GM19395 (cell line): Measurements from ENCODE around the gene H1-8.

Source experiments
- ATAC-seq: cut with Tn5 transposase; IDR thresholded peaks from one replicate; pipeline ENCODE4 v1.9.1; 2021; ENCODE audit warnings: mild to moderate bottlenecking, moderate library complexity; ENCODE audit not compliant: unreplicated experiment

H1-8 gene

DNA sequence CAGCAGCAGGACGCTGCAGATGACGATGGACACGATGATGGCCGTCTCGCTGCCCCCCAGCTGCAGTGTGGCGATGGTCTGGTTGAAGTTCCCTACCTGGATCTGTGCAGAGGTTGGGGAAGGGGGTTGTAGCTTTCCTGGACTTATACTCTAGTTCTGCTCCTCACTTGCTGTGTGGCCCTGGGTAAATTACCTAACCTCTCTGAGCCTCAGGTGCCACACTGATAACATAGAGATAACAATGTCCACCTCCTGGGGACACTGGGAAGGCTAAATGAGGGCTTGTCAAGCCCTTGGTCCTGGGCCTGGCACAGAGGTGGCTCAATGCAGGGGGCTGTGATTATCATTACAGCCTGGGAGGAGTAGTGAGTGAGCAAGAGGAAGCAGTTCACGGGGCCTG is 26.9 kb downstream of the H1-8 start:
- no peak for ATAC-seq

DNA sequence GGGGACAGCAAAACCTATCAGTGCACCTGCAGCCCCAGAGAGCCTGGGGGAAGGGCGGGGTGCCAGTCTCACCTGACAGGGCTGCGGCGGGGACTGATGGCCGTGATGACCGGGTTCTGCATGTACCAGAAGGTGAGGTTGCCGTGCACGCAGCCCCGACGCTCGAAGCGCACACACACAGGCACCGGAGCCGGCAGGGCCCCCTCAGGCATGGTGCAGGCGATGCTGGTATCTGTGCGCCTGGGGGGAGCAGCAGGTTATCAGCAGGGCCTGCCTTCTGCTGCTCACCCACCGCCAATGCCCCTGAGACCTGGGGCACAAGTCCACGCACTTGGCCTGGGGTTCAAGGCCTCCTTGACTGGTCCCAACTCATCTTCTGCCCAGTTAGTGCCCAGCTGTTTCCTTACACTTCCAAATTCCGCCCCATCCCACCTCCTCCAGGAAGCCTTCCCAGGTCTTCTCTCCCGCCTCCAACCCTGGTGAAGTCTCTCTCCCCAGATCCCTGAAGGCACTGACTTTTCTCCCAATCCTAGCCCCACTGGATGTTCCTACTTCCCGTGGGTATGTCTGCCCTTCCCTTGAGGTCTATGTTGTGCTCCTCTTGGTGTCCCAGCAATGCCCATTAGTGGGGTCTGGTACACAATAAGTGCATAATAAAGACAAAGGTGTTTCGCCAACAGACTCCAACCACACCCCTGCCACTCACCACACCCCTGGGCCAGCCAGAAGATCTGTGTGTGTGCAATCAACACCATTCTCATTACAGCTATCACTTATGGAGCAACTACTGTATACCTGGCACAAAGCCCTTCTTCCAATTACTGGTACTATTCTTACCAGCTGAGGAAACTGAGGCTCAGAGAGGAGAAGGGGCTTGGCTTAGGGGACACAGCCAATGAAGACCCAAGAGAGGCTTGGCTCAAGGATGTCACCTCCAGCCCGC is 28.9 kb downstream of the H1-8 start:
- no peak for ATAC-seq

GRCh38 chr3:129572603-129573002 is 29.6 kb downstream of the H1-8 start:
- no peak for ATAC-seq

- no peak for ATAC-seq
These were observed 30.5 kb downstream of the H1-8 start for GRCh38 chr3:129573493-129573892.

- ATAC-seq, result no peak
These were observed 31.2 kb downstream of the H1-8 start for GRCh38 chr3:129574206-129574605.

GRCh38 chr3:129575233-129575996 is 32.4 kb downstream of the H1-8 start:
- ATAC-seq, result no peak

DNA sequence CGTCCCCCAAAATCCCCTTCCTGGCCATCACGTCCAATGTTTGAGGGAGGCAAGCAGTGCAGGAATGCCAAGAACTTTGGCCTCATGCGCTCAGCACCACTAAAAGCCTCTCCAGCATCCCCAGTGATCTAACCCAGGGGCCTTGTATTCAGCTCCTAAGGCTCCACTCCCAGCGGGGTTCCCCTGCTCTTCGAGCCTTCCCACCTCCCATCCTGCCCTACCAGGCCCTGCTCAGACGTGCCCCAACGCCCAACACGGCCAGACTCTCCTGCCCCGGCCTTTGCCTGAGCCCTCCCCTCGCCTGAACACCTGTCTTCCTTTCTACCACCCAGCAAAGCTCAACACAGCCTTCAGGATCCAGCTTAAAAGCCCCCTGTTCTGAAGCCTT is 33.0 kb downstream of the H1-8 start:
- ATAC-seq, result no peak

- peak; percentile 50 for ATAC-seq
These were observed 33.8 kb downstream of the H1-8 start for GRCh38 chr3:129576514-129577352.

DNA sequence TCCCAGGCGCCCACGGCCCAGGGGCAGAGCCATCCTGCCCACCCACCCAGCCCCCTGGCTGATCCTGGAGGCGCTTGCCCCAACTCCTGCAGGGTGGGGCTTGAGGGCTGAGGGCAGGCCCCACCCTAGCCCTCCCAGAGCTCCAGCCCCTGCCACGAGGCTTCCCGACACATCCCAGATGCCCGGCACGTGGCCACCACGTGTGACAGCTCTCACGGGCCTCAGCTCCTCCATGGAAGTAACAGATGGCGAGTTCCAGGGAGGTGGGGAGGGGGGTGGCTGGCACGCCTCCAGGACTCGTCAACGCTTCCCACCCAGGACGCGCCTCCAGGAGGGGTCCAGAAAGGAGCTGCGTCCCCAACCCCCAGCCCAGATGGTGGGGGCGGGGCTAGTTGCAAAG is 34.4 kb downstream of the H1-8 start:
- peak; percentile 20 for ATAC-seq

DNA sequence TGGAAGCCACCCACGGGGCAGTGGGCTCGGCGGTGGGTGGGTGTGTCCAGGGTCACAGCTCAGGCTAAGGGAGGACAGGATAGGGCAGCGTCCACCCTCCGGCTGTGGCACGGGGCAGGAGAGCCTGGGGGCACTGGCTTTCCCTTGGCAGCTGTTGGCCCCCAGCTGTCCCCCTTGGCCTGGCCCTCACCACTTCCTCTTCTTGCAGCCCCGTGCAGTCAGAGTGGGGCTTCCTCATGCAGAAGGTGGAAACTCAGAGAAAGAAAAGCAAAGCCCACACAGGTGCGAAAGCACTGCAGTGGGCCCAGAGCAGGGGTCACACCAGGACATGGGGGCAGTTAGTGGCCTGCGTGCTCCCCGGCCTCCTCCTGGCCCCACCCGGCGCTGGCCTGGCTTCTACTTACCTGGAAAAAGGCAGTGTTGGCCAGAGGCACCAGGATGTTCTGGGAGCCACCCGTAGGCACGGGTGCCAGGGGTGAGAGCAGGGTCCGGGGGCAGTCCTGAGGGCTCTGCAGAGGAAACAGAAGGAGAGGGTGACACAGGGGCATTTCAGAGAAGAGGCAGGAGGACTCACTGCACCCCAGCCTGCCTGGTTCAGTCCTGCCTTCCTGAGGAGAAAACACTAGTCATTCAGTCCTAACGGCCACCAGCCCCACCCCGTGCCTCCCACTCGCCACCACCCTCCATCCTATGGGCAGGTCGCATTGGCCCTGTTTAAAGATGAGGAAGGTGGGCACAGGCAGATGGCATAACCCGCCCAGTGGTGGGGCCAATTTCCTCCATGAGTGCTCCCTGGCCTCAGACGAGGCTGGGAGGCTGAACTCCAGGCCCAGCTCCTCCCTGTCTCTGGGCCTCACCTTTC is 35.2 kb downstream of the H1-8 start:
- ATAC-seq, result no peak

- ATAC-seq, result no peak
These were observed 37.0 kb downstream of the H1-8 start for GRCh38 chr3:129579991-129580390.

- ATAC-seq, result no peak
These were observed 38.6 kb downstream of the H1-8 start for GRCh38 chr3:129581623-129582022.

GRCh38 chr3:129582799-129583198 is 39.8 kb downstream of the H1-8 start:
- ATAC-seq, result no peak

DNA sequence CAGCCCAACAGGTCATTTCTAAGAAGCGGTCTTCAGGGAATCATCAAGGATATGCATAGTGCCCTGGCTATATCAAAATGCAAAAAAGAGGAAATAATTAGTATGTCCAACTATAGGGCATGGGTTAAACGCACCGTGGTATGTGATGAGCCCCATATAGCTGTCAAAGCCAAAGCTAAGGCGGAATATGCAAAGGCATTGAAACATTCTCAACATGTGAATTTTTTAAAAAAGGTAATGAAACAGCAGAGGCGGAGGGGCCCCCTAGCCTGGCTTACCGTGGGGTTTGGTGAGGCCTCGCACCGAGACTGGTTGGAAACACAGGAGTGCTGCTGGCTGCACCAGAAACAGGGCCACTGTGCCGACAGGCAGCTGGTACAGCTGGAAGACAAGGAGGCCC is 40.3 kb downstream of the H1-8 start:
- no peak for ATAC-seq

DNA sequence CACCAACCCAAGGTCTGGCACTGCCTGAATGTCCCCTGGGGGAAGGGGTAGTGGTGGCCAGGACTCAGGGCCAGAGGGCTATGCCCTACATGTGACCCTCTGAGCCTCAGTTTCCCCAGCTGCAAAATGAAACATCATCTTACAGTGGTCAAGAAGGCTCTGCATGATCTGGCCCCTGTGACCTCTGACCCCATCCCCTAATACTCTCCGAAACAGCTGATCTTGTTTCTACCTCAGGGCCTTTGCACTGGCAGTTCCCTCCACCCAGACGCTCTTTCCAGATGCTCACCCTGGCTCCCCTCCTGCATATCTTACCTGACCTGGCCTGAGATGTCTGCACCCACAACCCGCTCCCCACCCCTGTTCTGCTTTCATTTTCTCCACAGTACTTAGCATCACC is 41.7 kb downstream of the H1-8 start:
- no peak for ATAC-seq

DNA sequence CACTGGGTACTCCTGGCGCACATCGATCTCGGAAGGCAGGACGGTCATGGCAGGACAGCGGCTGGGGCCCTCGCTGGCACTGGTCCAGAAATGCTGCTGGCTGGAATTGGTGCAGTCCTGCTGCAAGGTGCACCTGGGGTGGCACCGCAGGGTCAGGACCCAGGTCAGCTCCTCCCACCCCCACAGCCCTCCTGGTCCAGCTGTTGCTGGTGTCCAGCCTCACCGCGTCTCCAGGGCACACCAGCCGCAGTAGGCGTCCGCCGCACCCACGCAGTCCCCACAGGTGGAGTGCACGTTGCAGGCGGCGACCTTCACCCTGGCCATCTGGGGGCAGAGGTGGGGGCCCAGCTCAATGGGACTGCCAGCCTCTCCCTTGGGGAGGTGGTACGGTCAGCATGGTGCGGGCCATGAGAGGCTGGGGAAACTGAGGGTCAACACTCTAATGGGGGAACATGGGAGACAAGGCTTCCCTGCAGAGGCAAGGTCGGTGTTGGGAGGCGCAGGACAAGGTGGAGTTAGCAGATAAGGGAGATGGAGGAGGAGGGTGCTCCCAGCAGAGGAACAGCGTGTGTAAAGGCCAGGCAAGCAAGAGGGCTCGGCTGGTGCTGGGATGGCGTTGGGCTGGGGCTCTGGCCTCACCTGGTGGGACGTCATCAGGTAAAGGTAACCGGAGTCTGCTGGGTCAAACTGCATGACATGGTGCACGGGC is 43.1 kb downstream of the H1-8 start:
- no peak for ATAC-seq

- no peak for ATAC-seq
These were observed 43.9 kb downstream of the H1-8 start for GRCh38 chr3:129586746-129587430.

DNA sequence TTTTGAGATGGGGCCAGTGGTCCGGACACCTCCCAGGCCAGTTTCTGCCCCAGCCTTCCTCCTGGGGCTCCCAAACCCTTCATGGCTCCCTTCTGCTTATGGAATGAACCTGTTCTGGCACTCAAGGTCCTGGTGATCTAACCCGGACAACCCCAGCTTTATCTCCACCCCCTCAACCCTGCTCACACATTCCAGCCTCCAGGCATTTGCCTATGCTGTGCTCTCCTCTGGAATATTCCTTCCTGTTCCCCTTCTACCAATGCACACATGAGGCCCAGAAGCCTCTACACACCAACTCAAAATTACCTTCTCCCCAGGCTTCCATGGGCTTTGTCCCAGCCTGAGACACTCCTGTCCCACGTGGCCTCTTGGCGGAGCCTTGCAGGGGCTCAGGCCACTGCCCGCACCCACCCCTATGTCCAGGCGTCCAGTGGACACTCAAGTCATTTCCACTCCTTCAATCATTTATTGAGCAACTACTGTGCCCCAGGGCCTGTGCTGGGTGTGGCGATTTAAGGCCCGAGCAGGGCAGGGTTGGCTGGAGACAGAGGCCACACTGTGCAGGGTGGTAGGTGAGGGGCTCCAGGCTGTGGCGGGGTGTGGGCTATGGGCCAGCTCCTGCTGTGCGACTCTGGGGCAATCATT is 44.7 kb downstream of the H1-8 start:
- no peak for ATAC-seq

DNA sequence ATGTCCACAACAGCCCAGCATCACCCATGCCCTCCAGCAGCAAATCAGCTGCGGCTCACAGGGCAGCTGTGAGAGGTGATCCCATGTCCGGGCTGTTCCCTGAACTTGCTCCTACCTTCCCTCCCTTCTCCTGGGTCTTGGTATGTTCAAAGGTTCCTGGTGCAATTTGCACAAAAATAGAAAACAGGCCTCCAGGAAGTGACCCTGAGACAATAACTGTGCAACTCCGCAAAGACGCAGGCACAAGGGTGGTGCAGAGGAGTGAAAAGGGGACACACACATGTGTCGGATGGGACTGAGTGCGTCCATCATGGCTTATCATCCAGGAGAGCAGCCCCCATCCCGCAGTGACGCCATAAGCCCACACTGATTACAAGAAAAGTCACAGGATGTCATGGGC is 47.2 kb downstream of the H1-8 start:
- ATAC-seq, result no peak
